Gastroesophageal sphincter (tissue), 3 donors: ENCODE data around the gene TSACC.

Source experiments
- EP300 ChIP-seq: sonication (generic); formaldehyde crosslinking; IDR thresholded peaks from one replicate; pipeline ENCODE4 v1.6.1; 2017; ENCODE audit warnings: antibody characterized with exemption, mild to moderate bottlenecking
- POLR2A ChIP-seq, 2 donors: fragments of 450-650 bp; IDR thresholded peaks; one replicate each; pipeline ENCODE4 v1.6.1; 2017; ENCODE audit warnings: antibody characterized with exemption in 2 of 2, mild to moderate bottlenecking in 2 of 2, moderate library complexity in 1 of 2
- POLR2AphosphoS5 ChIP-seq: sonication (generic); formaldehyde crosslinking; IDR thresholded peaks from one replicate; pipeline ENCODE4 v1.6.1; 2017; ENCODE audit warnings: antibody characterized with exemption
- TF ChIP-seq, protein P1 (sequence below), 4 experiments: fragments of 200-600 bp in 2 of 4; fragments of 450-650 bp in 2 of 4; sonication (generic) in 1 of 4; IDR thresholded peaks; one replicate each; pipeline ENCODE4 v1.5.1; 2017 to 2019; ENCODE audit warnings: antibody characterized with exemption in 4 of 4, mild to moderate bottlenecking in 2 of 4, moderate library complexity in 2 of 4

DNA sequence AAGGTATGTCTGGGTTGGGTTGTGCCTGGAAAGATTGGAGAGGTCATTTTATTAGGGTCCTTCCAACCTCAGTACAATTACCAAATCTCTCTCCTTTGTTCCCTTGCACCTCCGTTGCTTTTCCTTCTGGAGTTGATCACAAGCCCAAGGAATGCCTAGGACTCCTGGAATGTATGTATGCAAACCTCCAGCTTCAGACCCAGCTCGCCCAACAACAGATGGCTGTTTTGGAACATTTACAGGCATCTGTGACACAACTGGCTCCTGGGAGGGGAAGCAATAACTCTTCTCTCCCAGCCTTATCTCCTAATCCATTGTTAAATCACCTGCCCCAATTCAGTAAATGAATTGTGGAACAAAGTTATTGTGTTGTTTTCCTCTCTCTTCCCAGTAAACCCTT is 8.3 kb downstream of the TSACC start:
- TF ChIP-seq POLR2AphosphoS5: no peak
- TF ChIP-seq, protein P1, sequence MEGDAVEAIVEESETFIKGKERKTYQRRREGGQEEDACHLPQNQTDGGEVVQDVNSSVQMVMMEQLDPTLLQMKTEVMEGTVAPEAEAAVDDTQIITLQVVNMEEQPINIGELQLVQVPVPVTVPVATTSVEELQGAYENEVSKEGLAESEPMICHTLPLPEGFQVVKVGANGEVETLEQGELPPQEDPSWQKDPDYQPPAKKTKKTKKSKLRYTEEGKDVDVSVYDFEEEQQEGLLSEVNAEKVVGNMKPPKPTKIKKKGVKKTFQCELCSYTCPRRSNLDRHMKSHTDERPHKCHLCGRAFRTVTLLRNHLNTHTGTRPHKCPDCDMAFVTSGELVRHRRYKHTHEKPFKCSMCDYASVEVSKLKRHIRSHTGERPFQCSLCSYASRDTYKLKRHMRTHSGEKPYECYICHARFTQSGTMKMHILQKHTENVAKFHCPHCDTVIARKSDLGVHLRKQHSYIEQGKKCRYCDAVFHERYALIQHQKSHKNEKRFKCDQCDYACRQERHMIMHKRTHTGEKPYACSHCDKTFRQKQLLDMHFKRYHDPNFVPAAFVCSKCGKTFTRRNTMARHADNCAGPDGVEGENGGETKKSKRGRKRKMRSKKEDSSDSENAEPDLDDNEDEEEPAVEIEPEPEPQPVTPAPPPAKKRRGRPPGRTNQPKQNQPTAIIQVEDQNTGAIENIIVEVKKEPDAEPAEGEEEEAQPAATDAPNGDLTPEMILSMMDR (IDR thresholded peaks at IDR 0.05): no peak
- TF ChIP-seq POLR2A (IDR thresholded peaks at IDR 0.05): no peak
- TF ChIP-seq EP300: no peak
